Measurements from ENCODE around the gene DISC1.

- TF ChIP-seq RARB (CRISPR knock-in tag; IDR thresholded peaks at IDR 0.05) (no peak), ARNTL (CRISPR knock-in tag; IDR thresholded peaks at IDR 0.05; ENCODE audit: borderline replicate concordance, low read depth) (no peak), TCF4 (CRISPR knock-in tag; IDR thresholded peaks at IDR 0.05; ENCODE audit: borderline replicate concordance) (no peak), OSR1 (CRISPR knock-in tag; IDR thresholded peaks at IDR 0.05) (no peak), CREB5 (CRISPR knock-in tag; IDR thresholded peaks at IDR 0.05; ENCODE audit: low read depth) (no peak)
Observed at GRCh38 chr1:231869364-231869763, 242.8 kb downstream of the DISC1 start.
